Adrenal gland (tissue), 12 donors: ENCODE results near the gene PSMD6. TPM values are rescaled to one million over a fixed set of nuclear protein-coding genes. Genes with fewer than 3 reads are reported as not detected.

Experiments used
- DNase-seq, 7 donors: peaks; one replicate each; pipeline ENCODE4 v3.0.0-alpha.2; 2019 to 2020
- H3K27ac ChIP-seq, 5 donors: fragments of 200-600 bp; sonication (generic) in 4 of 5; 1 replicate in 3 of 5; 2 replicates in 2 of 5; pipeline versions ENCODE4 v1.5.1 to v1.8.0; 2016 to 2020; ENCODE audit warnings: mild to moderate bottlenecking in 1 of 5
- H3K27me3 ChIP-seq: fragments of 200-600 bp; 2 replicates; pipeline ENCODE4 v1.8.0; 2021
- H3K36me3 ChIP-seq, 2 donors: fragments of 200-600 bp; replicated peaks in 1 of 2; 1 replicate in 1 of 2; 2 replicates in 1 of 2; pipeline versions ENCODE4 v1.5.1 to v1.8.0; 2018 to 2022
- H3K4me1 ChIP-seq, 2 donors: fragments of 200-600 bp; replicated peaks in 1 of 2; 1 replicate in 1 of 2; 2 replicates in 1 of 2; pipeline versions ENCODE4 v1.5.1 to v1.8.0; 2018 to 2021
- H3K4me3 ChIP-seq, 4 donors: fragments of 200-600 bp; sonication (generic) in 3 of 4; one replicate each; pipeline ENCODE4 v1.5.1; 2016 to 2018
- H3K9me3 ChIP-seq, 3 donors: fragments of 200-600 bp; sonication (generic) in 1 of 3; replicated peaks in 1 of 3; 1 replicate in 2 of 3; 2 replicates in 1 of 3; pipeline versions ENCODE4 v1.5.1 to v1.8.0; 2016 to 2021
- CTCF ChIP-seq, 6 experiments: fragments of 450-650 bp in 4 of 6; fragments of 200-600 bp in 2 of 6; sonication (generic) in 1 of 6; IDR thresholded peaks; 1 replicate in 5 of 6; 2 replicates in 1 of 6; pipeline versions ENCODE4 v1.5.1 to v1.8.0; 2016 to 2021; ENCODE audit warnings: antibody characterized with exemption in 6 of 6, mild to moderate bottlenecking in 2 of 6, moderate library complexity in 1 of 6
- POLR2A ChIP-seq, 2 donors: fragments of 450-650 bp; IDR thresholded peaks; one replicate each; pipeline ENCODE4 v1.6.1; 2017; ENCODE audit warnings: antibody characterized with exemption in 2 of 2, mild to moderate bottlenecking in 2 of 2, moderate library complexity in 1 of 2
- WGBS, 4 donors: extraction: QIAGEN DNeasy Blood & Tissue Kit in 2 of 4; methylation state at CpG; one replicate each; pipeline versions ENCODE4 v1.1.5 to v1.1.7; 2013 to 2017; 5-methylcytosine and 5-hydroxymethylcytosine counted together
- intact Hi-C, 2 donors: fragments of 100-400 bp; cut with DNase I; formaldehyde crosslinking; loops; one replicate each; pipeline versions ENCODE4 v1.14.1 to v1.15.0; 2022 to 2023
- polyA plus RNA-seq, 3 donors: library from polyadenylated mRNA; stranded (reverse); fragments of 200-250 nt in 2 of 3; fragments of 350-450 nt in 1 of 3; fragmentation: Illumina TruSeq in 1 of 3; extraction: RNeasy Lipid Tissue Mini Kit (QIAGEN cat#74804) in 1 of 3; gene quantifications; one replicate each; pipeline ENCODE4 v1.2.3, GENCODE V29; 2013 to 2014
- small RNA-seq, 2 donors: library from RNA; depleted of rRNA; stranded (forward); fragments of <200 nt; gene quantifications; one replicate each; pipeline ENCODE3, GENCODE V24; 2016
- total RNA-seq, 9 donors: library from RNA; depleted of rRNA in 4 of 9; stranded (reverse); fragments of >200 nt in 4 of 9; fragments of 120-200 nt in 1 of 9; fragmentation: NEBNext Ultra II Directional in 1 of 9; extraction: Animal tissue kit (Norgen Biotek cat#: 25700) in 1 of 9; gene quantifications; one replicate each; pipeline versions ENCODE4 v1.1.0 to v1.2.4, GENCODE V29; 2013 to 2023
- donor health status: healthy with polysubstance abuse.
- donor health status: Bipolar disorder and iron deficiency.
- donor health status: DM: yes; HTN: yes; CAD: no.
- donor health status: DM: no; HTN: no; CAD: no.
- donor health status: DM: no; HTN: no; CAD: no.
- donor health status: DM: yes; HTN: yes; CAD: no.

The PSMD6 gene
- total and polyA plus RNA-seq, 12 donors, result 52.8 to 206 (median 96.9) TPM

GRCh38 chr3:63966007-63966406 lies 57.3 kb downstream of the PSMD6 start:
- WGBS, 4 donors, result 78 to 93% (median 85%) methylated on average over 4 of the region's 4 CpGs
- H3K9me3 ChIP-seq, result no peaks in the 10 kb centered on the region
- TF ChIP-seq POLR2A (IDR thresholded peaks at IDR 0.05), result no peak
- no peak for TF ChIP-seq CTCF (IDR thresholded peaks at IDR 0.05)
- H3K36me3 ChIP-seq, result no peaks in the 10 kb centered on the region
- H3K27ac ChIP-seq, result no peak overlapping the region
- H3K27me3 ChIP-seq, result no peaks in the 10 kb centered on the region
- peaks cover 12 to 47% of the 10 kb centered on the region in 2 donors for H3K4me1 ChIP-seq
- intact Hi-C loops, result no loop called here
- DNase-seq, result no peak
- H3K4me3 ChIP-seq, result no peak overlapping the region

- 78 to 82% (median 81%) methylated on average over 6 of the region's 6 CpGs for WGBS, 4 donors
- Histone ChIP-seq H3K27ac (no peak overlapping the region), H3K4me1 (peaks cover 12 to 53% of the 10 kb centered on the region in 2 donors), H3K27me3 (no peaks in the 10 kb centered on the region), H3K36me3 (no peaks in the 10 kb centered on the region), H3K9me3 (no peaks in the 10 kb centered on the region), H3K4me3 (no peak overlapping the region)
- intact Hi-C loops, result no loop called here
- TF ChIP-seq CTCF (IDR thresholded peaks at IDR 0.05) (no peak), POLR2A (IDR thresholded peaks at IDR 0.05) (no peak)
- DNase-seq, result no peak
Measured at GRCh38 chr3:63964681-63965485, 58.4 kb downstream of the PSMD6 start.

GRCh38 chr3:63963496-63963895 lies 59.8 kb downstream of the PSMD6 start:
- no peaks in the 10 kb centered on the region for H3K9me3 ChIP-seq
- intact Hi-C loops, result no loop called here
- peaks cover 12 to 50% of the 10 kb centered on the region in 2 donors for H3K4me1 ChIP-seq
- no peak for DNase-seq
- 88 to 98% (median 93%) methylated on average over 1 of the region's 1 CpG for WGBS, 4 donors
- H3K36me3 ChIP-seq, result no peaks in the 10 kb centered on the region
- TF ChIP-seq POLR2A (IDR thresholded peaks at IDR 0.05), result no peak
- no peak for TF ChIP-seq CTCF (IDR thresholded peaks at IDR 0.05)
- H3K27me3 ChIP-seq, result no peaks in the 10 kb centered on the region
- no peak overlapping the region for H3K27ac ChIP-seq
- no peak overlapping the region for H3K4me3 ChIP-seq

- intact Hi-C loops, result no loop called here
- no peaks in the 10 kb centered on the region for H3K9me3 ChIP-seq
- H3K4me1 ChIP-seq, result peaks cover 0 to 36% of the 10 kb centered on the region in 2 donors
- DNase-seq, result no peak
- TF ChIP-seq POLR2A (IDR thresholded peaks at IDR 0.05), result no peak
- TF ChIP-seq CTCF (IDR thresholded peaks at IDR 0.05), result peak; percentile 38 to 66 (median 54)
- no peak overlapping the region for H3K27ac ChIP-seq
- WGBS, 4 donors, result 15 to 24% (median 19%) methylated on average over 2 of the region's 2 CpGs
- no peak overlapping the region for H3K4me3 ChIP-seq
- H3K27me3 ChIP-seq, result no peaks in the 10 kb centered on the region
- H3K36me3 ChIP-seq, result no peaks in the 10 kb centered on the region
Measured at GRCh38 chr3:63961891-63962290, 61.4 kb downstream of the PSMD6 start.

Small RNA genes lying within 50 kb of the gene (small RNA-seq; reads per million reads assigned to genes)
- 0 reads per million in 2 donors for gene RF00012

Other genes starting within 250 kb of the PSMD6 start
- not detected for gene C3orf49, start 204.2 kb downstream of the PSMD6 start, total RNA-seq
- gene C3orf49, start 204.2 kb downstream of the PSMD6 start, polyA plus RNA-seq, result not detected
- 10 to 100 TPM; 34.8 to 81.3 (median 64.4) TPM for gene THOC7, start 159.7 kb downstream of the PSMD6 start, total RNA-seq
- 100 to 1,000 TPM; 113 to 144 (median 142) TPM for gene THOC7, start 159.7 kb downstream of the PSMD6 start, polyA plus RNA-seq
- 10 to 100 TPM in 8 of 9 donors, 1 to 10 TPM in 1; 9.6 to 27.3 (median 19.7) TPM for gene ATXN7, start 159.6 kb downstream of the PSMD6 start, total RNA-seq
- 10 to 100 TPM in 2 of 3 donors, 1 to 10 TPM in 1; 4.1 to 13.6 (median 12.1) TPM for gene ATXN7, start 159.6 kb downstream of the PSMD6 start, polyA plus RNA-seq
- gene SCAANT1, start 111.1 kb downstream of the PSMD6 start, total RNA-seq, result 1 to 10 TPM in 1 of 9 donors, not detected in 8; 1.3 TPM
- 1 to 10 TPM in 1 of 3 donors, not detected in 2; 1.6 TPM for gene SCAANT1, start 111.1 kb downstream of the PSMD6 start, polyA plus RNA-seq
- gene PRICKLE2, start 202.0 kb upstream of the PSMD6 start, total RNA-seq, result 10 to 100 TPM in 3 of 9 donors, 1 to 10 TPM in 6; 5.4 to 15.7 (median 9.2) TPM
- 1 to 10 TPM; 1.3 to 2.6 (median 2.2) TPM for gene PRICKLE2, start 202.0 kb upstream of the PSMD6 start, polyA plus RNA-seq